ENCODE data around the gene AKAP7.

The AKAP7 gene

GRCh38 chr6:131199568-131200272 lies 64.5 kb downstream of the AKAP7 start:
- no peak overlapping the region for H3K9ac ChIP-seq (ENCODE audit: low read depth, low read length)
- H3K36me3 ChIP-seq (ENCODE audit: insufficient read depth, low read length): no peaks in the 10 kb centered on the region
- no peaks in the 10 kb centered on the region for H3K9me3 ChIP-seq (ENCODE audit: insufficient read depth, low read depth, low read length)
- WGBS: 45% methylated on average over 10 of the region's 10 CpGs
- no peak overlapping the region for H3K27ac ChIP-seq (ENCODE audit: low read depth, low read length)
- no peaks in the 10 kb centered on the region for H3K27me3 ChIP-seq (ENCODE audit: insufficient read depth, low read length)
- H3K4me1 ChIP-seq (ENCODE audit: insufficient read depth, low read length): peaks cover 4% of the 10 kb centered on the region; the same call in 1 of the 2 replicates
- H3K4me3 ChIP-seq (ENCODE audit: low read length): no peak overlapping the region

- Histone ChIP-seq H3K36me3 (ENCODE audit: insufficient read depth, low read length) (no peaks in the 10 kb centered on the region), H3K27ac (ENCODE audit: low read depth, low read length) (no peak overlapping the region), H3K4me1 (ENCODE audit: insufficient read depth, low read length) (peaks cover 19% of the 10 kb centered on the region; the same call in 1 of the 2 replicates), H3K4me3 (ENCODE audit: low read length) (no peak overlapping the region), H3K9me3 (ENCODE audit: insufficient read depth, low read depth, low read length) (no peaks in the 10 kb centered on the region), H3K9ac (ENCODE audit: low read depth, low read length) (no peak overlapping the region), H3K27me3 (ENCODE audit: insufficient read depth, low read length) (no peaks in the 10 kb centered on the region)
- 97% methylated on average over 3 of the region's 3 CpGs for WGBS
Measured at GRCh38 chr6:131205481-131206244, 70.4 kb downstream of the AKAP7 start.

- no peaks in the 10 kb centered on the region for H3K36me3 ChIP-seq (ENCODE audit: insufficient read depth, low read length)
- H3K4me1 ChIP-seq (ENCODE audit: insufficient read depth, low read length): peaks cover 19% of the 10 kb centered on the region; the same call in 1 of the 2 replicates
- no peaks in the 10 kb centered on the region for H3K27me3 ChIP-seq (ENCODE audit: insufficient read depth, low read length)
- 97% methylated on average over 2 of the region's 2 CpGs for WGBS
- H3K9ac ChIP-seq (ENCODE audit: low read depth, low read length): no peak overlapping the region
- H3K9me3 ChIP-seq (ENCODE audit: insufficient read depth, low read depth, low read length): no peaks in the 10 kb centered on the region
- H3K27ac ChIP-seq (ENCODE audit: low read depth, low read length): no peak overlapping the region
- H3K4me3 ChIP-seq (ENCODE audit: low read length): no peak overlapping the region
Measured at GRCh38 chr6:131206463-131207251, 71.4 kb downstream of the AKAP7 start.

- Histone ChIP-seq H3K9ac (ENCODE audit: low read depth, low read length) (no peak overlapping the region), H3K4me1 (ENCODE audit: insufficient read depth, low read length) (peaks cover 22% of the 10 kb centered on the region; the same call in 1 of the 2 replicates), H3K27ac (ENCODE audit: low read depth, low read length) (no peak overlapping the region), H3K36me3 (ENCODE audit: insufficient read depth, low read length) (no peaks in the 10 kb centered on the region), H3K27me3 (ENCODE audit: insufficient read depth, low read length) (no peaks in the 10 kb centered on the region), H3K9me3 (ENCODE audit: insufficient read depth, low read depth, low read length) (no peaks in the 10 kb centered on the region), H3K4me3 (ENCODE audit: low read length) (no peak overlapping the region)
- WGBS: 9% methylated on average over 1 of the region's 1 CpG
Measured at GRCh38 chr6:131208787-131209186, 73.5 kb downstream of the AKAP7 start.

GRCh38 chr6:131210469-131210868 lies 75.2 kb downstream of the AKAP7 start:
- Histone ChIP-seq H3K4me3 (ENCODE audit: low read length) (no peak overlapping the region), H3K4me1 (ENCODE audit: insufficient read depth, low read length) (peaks cover 22% of the 10 kb centered on the region; the same call in 1 of the 2 replicates), H3K36me3 (ENCODE audit: insufficient read depth, low read length) (no peaks in the 10 kb centered on the region), H3K9me3 (ENCODE audit: insufficient read depth, low read depth, low read length) (no peaks in the 10 kb centered on the region), H3K27ac (ENCODE audit: low read depth, low read length) (no peak overlapping the region), H3K9ac (ENCODE audit: low read depth, low read length) (no peak overlapping the region), H3K27me3 (ENCODE audit: insufficient read depth, low read length) (no peaks in the 10 kb centered on the region)
- WGBS: 91% methylated on average over 2 of the region's 2 CpGs

GRCh38 chr6:131212024-131212423 lies 76.8 kb downstream of the AKAP7 start:
- no peak overlapping the region for H3K4me3 ChIP-seq (ENCODE audit: low read length)
- H3K4me1 ChIP-seq (ENCODE audit: insufficient read depth, low read length): peaks cover 19% of the 10 kb centered on the region; the same call in 1 of the 2 replicates
- H3K9me3 ChIP-seq (ENCODE audit: insufficient read depth, low read depth, low read length): no peaks in the 10 kb centered on the region
- no peak overlapping the region for H3K9ac ChIP-seq (ENCODE audit: low read depth, low read length)
- no peak overlapping the region for H3K27ac ChIP-seq (ENCODE audit: low read depth, low read length)
- WGBS: 94% methylated on average over 4 of the region's 5 CpGs
- H3K36me3 ChIP-seq (ENCODE audit: insufficient read depth, low read length): no peaks in the 10 kb centered on the region
- H3K27me3 ChIP-seq (ENCODE audit: insufficient read depth, low read length): no peaks in the 10 kb centered on the region

GRCh38 chr6:131212913-131213312 lies 77.6 kb downstream of the AKAP7 start:
- Histone ChIP-seq H3K4me1 (ENCODE audit: insufficient read depth, low read length) (peaks cover 18% of the 10 kb centered on the region; the same call in 1 of the 2 replicates), H3K4me3 (ENCODE audit: low read length) (no peak overlapping the region), H3K9me3 (ENCODE audit: insufficient read depth, low read depth, low read length) (no peaks in the 10 kb centered on the region), H3K27ac (ENCODE audit: low read depth, low read length) (no peak overlapping the region), H3K36me3 (ENCODE audit: insufficient read depth, low read length) (no peaks in the 10 kb centered on the region), H3K9ac (ENCODE audit: low read depth, low read length) (no peak overlapping the region), H3K27me3 (ENCODE audit: insufficient read depth, low read length) (no peaks in the 10 kb centered on the region)
- WGBS: no CpG with 5 or more reads among the region's 1 CpG

- no peaks in the 10 kb centered on the region for H3K27me3 ChIP-seq (ENCODE audit: insufficient read depth, low read length)
- no peaks in the 10 kb centered on the region for H3K36me3 ChIP-seq (ENCODE audit: insufficient read depth, low read length)
- H3K9ac ChIP-seq (ENCODE audit: low read depth, low read length): no peak overlapping the region
- H3K4me1 ChIP-seq (ENCODE audit: insufficient read depth, low read length): peaks cover 12% of the 10 kb centered on the region; the same call in 1 of the 2 replicates
- H3K27ac ChIP-seq (ENCODE audit: low read depth, low read length): no peak overlapping the region
- H3K9me3 ChIP-seq (ENCODE audit: insufficient read depth, low read depth, low read length): no peaks in the 10 kb centered on the region
- 81% methylated on average over 3 of the region's 3 CpGs for WGBS
- no peak overlapping the region for H3K4me3 ChIP-seq (ENCODE audit: low read length)
Measured at GRCh38 chr6:131213501-131213990, 78.3 kb downstream of the AKAP7 start.

- 93% methylated on average over 5 of the region's 5 CpGs for WGBS
- H3K27me3 ChIP-seq (ENCODE audit: insufficient read depth, low read length): no peaks in the 10 kb centered on the region
- H3K27ac ChIP-seq (ENCODE audit: low read depth, low read length): no peak overlapping the region
- no peaks in the 10 kb centered on the region for H3K36me3 ChIP-seq (ENCODE audit: insufficient read depth, low read length)
- H3K4me1 ChIP-seq (ENCODE audit: insufficient read depth, low read length): 0 out of 2 replicates have a peak, but pooled peaks cover 7% of the 10 kb centered on the region
- no peak overlapping the region for H3K4me3 ChIP-seq (ENCODE audit: low read length)
- no peaks in the 10 kb centered on the region for H3K9me3 ChIP-seq (ENCODE audit: insufficient read depth, low read depth, low read length)
- H3K9ac ChIP-seq (ENCODE audit: low read depth, low read length): no peak overlapping the region
Measured at GRCh38 chr6:131215219-131215618, 80.0 kb downstream of the AKAP7 start.

GRCh38 chr6:131216246-131216645 lies 81.0 kb downstream of the AKAP7 start:
- no peaks in the 10 kb centered on the region for H3K9me3 ChIP-seq (ENCODE audit: insufficient read depth, low read depth, low read length)
- WGBS: 89% methylated on average over 4 of the region's 4 CpGs
- no peak overlapping the region for H3K4me3 ChIP-seq (ENCODE audit: low read length)
- H3K36me3 ChIP-seq (ENCODE audit: insufficient read depth, low read length): no peaks in the 10 kb centered on the region
- H3K9ac ChIP-seq (ENCODE audit: low read depth, low read length): no peak overlapping the region
- H3K4me1 ChIP-seq (ENCODE audit: insufficient read depth, low read length): 0 out of 2 replicates have a peak, but pooled peaks cover 7% of the 10 kb centered on the region
- H3K27ac ChIP-seq (ENCODE audit: low read depth, low read length): no peak overlapping the region
- no peaks in the 10 kb centered on the region for H3K27me3 ChIP-seq (ENCODE audit: insufficient read depth, low read length)

Data from HUES64 (cell line).